Measurements from ENCODE around the gene DDX27.
"Not testable (repeated sequence)": the region's sequence is repeated elsewhere in the genome, so short reads cannot be mapped to it uniquely, and the experiment has no call there.

Gene DDX27
- 128 to 160 reads per million in 2 donors for total RNA-seq

DNA sequence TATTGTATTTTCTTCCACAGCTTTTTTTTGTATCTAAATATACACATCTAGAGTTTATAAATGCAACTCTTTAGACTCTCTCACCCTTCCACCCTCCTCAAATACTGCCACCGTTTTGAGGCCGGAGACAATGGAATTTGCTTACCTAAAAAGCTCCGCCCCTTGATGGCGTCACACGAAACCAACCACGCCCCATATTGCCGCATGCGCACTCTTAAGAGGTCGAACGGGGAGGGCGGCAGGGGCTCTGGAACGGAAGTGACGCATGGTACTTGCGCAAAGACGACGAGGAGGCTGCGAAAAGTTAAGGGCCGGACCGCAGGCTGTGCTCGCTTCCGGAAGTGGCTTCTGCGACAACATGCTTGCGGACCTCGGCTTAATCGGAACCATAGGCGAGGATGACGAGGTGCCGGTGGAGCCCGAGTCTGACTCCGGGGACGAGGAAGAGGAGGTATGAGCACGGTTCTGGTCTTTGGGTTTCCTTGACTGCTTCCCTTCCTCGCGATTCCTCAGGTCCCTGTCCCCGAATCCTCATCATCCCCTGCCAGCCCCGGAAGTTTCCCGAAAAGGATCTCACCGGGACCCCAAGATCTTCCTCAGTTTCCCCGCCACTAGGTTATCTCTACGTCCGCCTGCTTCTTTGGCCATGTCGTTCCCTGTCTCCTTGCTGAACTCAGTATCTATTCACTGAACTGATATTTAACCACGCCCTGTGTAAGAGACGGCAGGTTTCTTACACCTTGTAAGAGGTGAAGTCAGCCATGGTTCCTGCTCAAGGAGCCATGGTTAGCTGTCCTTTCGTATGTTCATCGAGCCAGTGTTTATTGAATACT lies at the start of gene DDX27:
TSS of gene DDX27 (plus strand) at position 326 of the 833 bp plus-strand sequence. CDS start at position 359, 33 bp downstream.
- DNase-seq, result peak; percentile 93

GRCh38 chr20:49169547-49169946 lies 49.7 kb upstream of the DDX27 start:
- no peak for DNase-seq

DNA sequence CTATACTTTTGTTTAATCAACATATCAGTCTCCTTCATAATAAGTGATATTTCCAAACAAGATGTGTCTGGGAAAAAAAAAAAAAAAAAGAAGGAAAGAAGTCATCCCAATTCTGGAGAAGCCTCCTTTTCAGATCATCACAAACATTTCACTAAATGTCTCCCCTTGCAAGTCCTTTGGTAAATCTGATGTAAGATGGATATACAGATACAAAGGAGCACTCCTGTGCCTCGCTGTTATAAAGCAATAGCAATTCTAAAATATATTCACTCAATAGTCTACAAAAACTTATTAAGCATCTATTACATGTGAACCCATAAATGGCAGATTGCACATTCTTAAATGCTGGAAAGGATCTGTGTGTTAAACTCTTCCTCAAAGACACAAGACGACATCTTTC lies 48.5 kb upstream of the DDX27 start:
- no peak for DNase-seq

DNA sequence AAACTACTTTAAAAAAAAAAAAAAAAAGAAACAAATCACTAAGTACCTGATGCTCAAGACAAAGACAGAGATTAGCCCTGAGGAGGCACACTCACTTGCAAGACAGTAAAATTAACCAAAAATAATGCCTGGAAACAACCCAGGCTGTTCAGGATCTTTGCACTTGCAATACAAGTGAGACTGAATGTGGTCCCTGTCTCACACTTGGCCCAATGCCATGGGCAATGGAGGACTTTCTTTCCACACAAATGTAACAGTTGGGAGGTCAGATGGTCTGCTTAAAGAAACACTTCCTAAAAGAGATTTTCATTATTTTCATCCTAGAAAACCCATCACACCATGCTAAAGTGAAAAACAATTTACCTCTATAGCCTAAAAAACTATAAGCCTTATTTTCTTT lies 47.3 kb upstream of the DDX27 start:
- DNase-seq, result no peak

GRCh38 chr20:49172413-49172812 lies 46.8 kb upstream of the DDX27 start:
- no peak for DNase-seq

- no peak for DNase-seq
These were observed 45.0 kb upstream of the DDX27 start for GRCh38 chr20:49174183-49174582.

- no peak for DNase-seq
These were observed 39.6 kb upstream of the DDX27 start for GRCh38 chr20:49179368-49180277.

GRCh38 chr20:49181265-49181877 lies 37.8 kb upstream of the DDX27 start:
- no peak for DNase-seq

DNA sequence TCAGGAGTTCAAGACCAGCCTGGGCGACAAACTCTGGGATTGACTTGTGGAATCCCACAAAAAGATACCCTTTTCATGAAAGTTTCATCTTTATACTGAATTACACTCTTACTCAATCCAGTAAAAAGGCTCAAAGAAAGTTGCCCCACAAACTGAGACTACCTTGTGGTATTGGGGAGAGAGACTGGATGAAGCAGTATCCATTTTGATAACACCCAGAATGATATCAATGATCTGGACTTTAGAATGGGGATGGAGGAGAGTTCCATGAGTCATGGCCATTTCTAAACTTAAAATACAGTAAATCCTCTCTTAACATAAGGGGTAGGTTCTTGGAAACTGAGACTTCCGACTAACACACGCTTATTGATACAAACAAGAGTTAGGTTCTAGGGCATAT lies 35.8 kb upstream of the DDX27 start:
- no peak for DNase-seq

DNA sequence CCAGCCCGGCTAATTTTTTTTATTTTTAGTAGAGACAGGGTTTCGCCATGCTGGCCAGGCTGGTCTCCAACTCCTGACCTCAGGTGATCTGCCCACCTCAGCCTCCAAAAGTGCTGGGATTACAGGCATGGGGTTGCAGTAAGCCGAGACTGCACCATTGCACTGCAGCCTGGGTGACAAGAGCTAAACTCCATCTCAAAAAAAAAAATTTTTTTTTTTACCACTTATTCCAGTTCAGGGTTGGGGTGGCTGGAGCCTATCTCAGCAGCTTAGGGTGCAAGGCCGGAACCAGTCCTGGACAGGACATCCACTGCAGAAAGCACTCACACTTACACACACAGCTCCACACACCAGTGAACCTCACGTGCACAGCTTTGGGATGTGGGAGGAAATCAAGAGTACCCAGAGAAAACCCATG lies 35.1 kb upstream of the DDX27 start:
- not testable (repeated sequence) for DNase-seq

- DNase-seq, result no peak
These were observed 34.5 kb upstream of the DDX27 start for GRCh38 chr20:49184691-49185070.

GRCh38 chr20:49185071-49185761 lies 34.0 kb upstream of the DDX27 start:
- no peak for DNase-seq

GRCh38 chr20:49186535-49187329 lies 32.5 kb upstream of the DDX27 start:
- peak; percentile 33 for DNase-seq

DNA sequence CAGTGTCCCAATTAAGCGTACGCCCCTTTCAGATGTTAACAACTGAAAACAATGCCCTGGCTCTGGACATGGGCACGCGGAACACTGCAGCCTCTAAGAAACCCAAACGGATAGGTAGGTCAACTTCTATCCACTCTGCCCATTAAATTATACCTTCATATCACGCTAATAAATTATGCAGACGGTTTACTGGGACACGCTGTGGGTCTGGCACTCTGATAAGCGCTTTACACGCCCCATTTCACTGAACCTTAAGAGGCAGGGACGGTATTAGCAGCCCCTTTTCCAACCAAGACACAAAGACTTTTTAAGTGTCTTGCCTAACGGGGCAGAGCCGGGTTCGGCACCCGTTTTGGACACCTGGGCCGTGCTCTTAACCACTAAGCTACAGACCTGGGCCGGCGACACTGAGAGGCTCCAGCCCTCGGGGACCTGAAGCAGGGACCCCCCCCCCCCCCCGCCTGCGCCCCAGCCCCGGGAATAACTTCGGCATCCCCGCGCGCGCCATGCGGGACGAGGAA lies 31.8 kb upstream of the DDX27 start:
- DNase-seq, result no peak

DNA sequence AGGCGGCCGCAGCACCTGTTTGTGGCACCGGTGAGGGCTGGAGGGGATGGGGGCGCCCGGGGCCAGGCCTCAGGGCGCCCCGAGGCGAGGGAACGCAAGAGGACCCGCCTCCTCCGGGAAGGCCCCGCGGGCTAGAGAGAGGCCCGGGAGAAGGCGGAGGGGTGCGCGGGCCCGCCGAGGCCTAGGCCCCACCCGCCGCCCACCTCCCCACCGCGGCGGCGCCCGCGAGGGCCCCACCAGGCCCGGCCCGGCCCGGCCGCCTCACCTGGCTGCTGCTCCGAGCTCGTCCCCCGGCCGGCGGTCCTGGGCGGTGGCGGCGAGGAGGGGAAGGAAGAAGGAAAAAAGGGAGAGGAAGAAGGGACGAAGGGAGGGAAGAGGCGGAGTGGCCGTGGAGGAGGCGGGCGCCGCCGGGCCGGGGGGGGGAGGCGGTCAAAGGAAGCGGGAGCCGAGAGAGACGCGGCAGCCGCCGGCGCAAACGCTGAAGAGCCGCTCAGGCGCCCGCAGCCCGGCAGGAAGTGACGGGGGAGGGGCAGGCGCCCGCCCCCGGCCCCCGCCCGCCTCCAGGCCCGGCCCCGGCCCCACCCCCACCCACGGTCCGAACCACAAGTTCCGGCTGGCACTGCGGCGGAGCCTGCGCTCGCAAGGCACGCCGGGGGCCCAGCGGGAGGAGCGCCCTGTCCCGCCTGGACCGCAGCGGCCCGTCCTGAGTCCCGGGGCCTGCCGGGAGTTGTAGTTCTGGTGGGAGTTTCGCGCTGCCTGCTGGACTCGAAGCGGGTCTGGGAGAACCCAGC lies 31.2 kb upstream of the DDX27 start, which contains the start of gene STAU1:
TSS of gene STAU1 (minus strand) at position 484 of the 791 bp plus-strand sequence. CDS start 22,133 bp downstream, outside the sequence.
- peak; percentile 91 for DNase-seq

DNA sequence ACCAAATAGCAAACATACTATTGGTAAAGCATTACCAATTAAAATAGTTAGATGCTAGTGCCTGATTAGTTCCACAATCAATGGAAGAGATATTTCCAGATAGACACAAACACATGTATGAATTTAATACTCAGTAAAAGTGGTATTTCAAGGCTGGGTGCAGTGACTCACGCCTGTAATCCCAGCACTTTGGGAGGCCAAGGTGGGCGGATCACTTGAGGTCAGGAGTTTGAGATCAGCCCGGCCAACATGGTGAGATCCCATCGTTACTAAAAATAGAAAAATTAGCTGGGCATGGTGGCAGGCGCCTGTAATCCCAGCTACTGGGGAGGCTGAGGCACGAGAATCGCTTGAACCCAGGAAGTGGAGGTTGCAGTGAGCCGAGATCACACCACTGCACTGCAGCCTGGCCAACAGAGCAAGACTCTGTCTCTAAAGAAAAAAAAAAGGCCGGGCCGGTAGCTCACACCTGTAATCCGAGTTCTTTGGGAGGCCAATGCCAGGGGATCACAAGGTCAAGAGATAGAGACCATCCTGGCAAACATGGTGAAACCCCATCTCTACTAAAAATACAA lies 26.2 kb upstream of the DDX27 start:
- not testable (repeated sequence) for DNase-seq

- DNase-seq, result no peak
These were observed 19.4 kb upstream of the DDX27 start for GRCh38 chr20:49199729-49200293.

- DNase-seq, result no peak
These were observed 16.2 kb upstream of the DDX27 start for GRCh38 chr20:49203011-49203410.

- DNase-seq, result no peak
These were observed 15.5 kb upstream of the DDX27 start for GRCh38 chr20:49203746-49204145.

- DNase-seq, result no peak
These were observed 12.1 kb upstream of the DDX27 start for GRCh38 chr20:49207076-49207475.
